Keratinocyte (primary cell): ENCODE data around the gene ZNF610. TPM values are rescaled to one million over a fixed set of nuclear protein-coding genes. Genes with fewer than 3 reads are reported as not detected.

Experiments used
- DNase-seq: peaks from one replicate; pipeline ENCODE4 v3.0.0-alpha.2; 2011; ENCODE audit warnings: low read depth, missing footprints, low spot score
- FAIRE-seq: peaks from 2 replicates; lab custom pipeline; 2011; peaks lifted over from hg19 to GRCh38; lab: Jason Lieb, UNC
- H2AFZ ChIP-seq: 2 replicates; pipeline ENCODE4 v1.6.0; 2012; ENCODE audit warnings: low read length, control low read depth, inconsistent platforms; ENCODE audit not compliant: control insufficient read depth
- H3K27ac ChIP-seq: 2 replicates; pipeline ENCODE4 v1.5.1; 2011; ENCODE audit warnings: low read length; ENCODE audit not compliant: control insufficient read depth, insufficient read depth
- H3K27me3 ChIP-seq: 3 replicates; pipeline ENCODE4 v1.6.0; 2011; ENCODE audit warnings: low read length; ENCODE audit not compliant: control insufficient read depth, insufficient read depth; ENCODE audit errors: extremely low read depth
- H3K36me3 ChIP-seq, 2 experiments: 2 replicates in 1 of 2; 3 replicates in 1 of 2; pipeline ENCODE4 v1.5.1; 2011; ENCODE audit warnings: low read length in 2 of 2, mild to moderate bottlenecking in 1 of 2; ENCODE audit not compliant: control insufficient read depth in 2 of 2, insufficient read depth in 2 of 2; ENCODE audit errors: extremely low read depth in 1 of 2
- H3K4me1 ChIP-seq: 3 replicates; pipeline ENCODE4 v1.5.1; 2011; ENCODE audit warnings: low read length; ENCODE audit not compliant: control insufficient read depth, insufficient read depth; ENCODE audit errors: extremely low read depth
- H3K4me2 ChIP-seq: 3 replicates; pipeline ENCODE4 v1.6.0; 2011; ENCODE audit warnings: low read depth, low read length; ENCODE audit not compliant: control insufficient read depth, insufficient read depth; ENCODE audit errors: extremely low read depth
- H3K4me3 ChIP-seq, 3 experiments: fragments of 200-600 bp in 1 of 3; sonication (generic) in 1 of 3; 2 replicates in 2 of 3; 3 replicates in 1 of 3; pipeline ENCODE4 v1.5.1; 2011 to 2016; ENCODE audit warnings: low read length in 3 of 3, mild to moderate bottlenecking in 3 of 3, control low read depth in 2 of 3, inconsistent platforms in 1 of 3, low read depth in 1 of 3, mixed read lengths in 1 of 3, mixed run types in 1 of 3, moderate library complexity in 1 of 3; ENCODE audit not compliant: control insufficient read depth in 2 of 3, insufficient read depth in 2 of 3; ENCODE audit errors: extremely low read depth in 1 of 3
- H3K79me2 ChIP-seq: 2 replicates; pipeline ENCODE4 v1.6.0; 2012; ENCODE audit warnings: low read length; ENCODE audit not compliant: control insufficient read depth, insufficient read depth
- H3K9ac ChIP-seq: 3 replicates; pipeline ENCODE4 v1.6.0; 2011; ENCODE audit warnings: low read length; ENCODE audit not compliant: control insufficient read depth, insufficient read depth; ENCODE audit errors: extremely low read depth
- H3K9me1 ChIP-seq: 3 replicates; pipeline ENCODE4 v1.6.0; 2011; ENCODE audit warnings: low read length; ENCODE audit not compliant: control insufficient read depth, insufficient read depth; ENCODE audit errors: extremely low read depth
- H3K9me3 ChIP-seq: 2 replicates; pipeline ENCODE4 v1.5.1; 2012; ENCODE audit warnings: low read depth, low read length; ENCODE audit not compliant: control insufficient read depth
- H4K20me1 ChIP-seq: 3 replicates; pipeline ENCODE4 v1.6.0; 2011; ENCODE audit warnings: low read length; ENCODE audit not compliant: control insufficient read depth, insufficient read depth; ENCODE audit errors: extremely low read depth
- CTCF ChIP-seq, 3 experiments: IDR thresholded peaks in 1 of 3; conservative IDR thresholded peaks in 1 of 3; optimal IDR thresholded peaks in 1 of 3; 2 replicates in 2 of 3; 3 replicates in 1 of 3; pipeline versions ENCODE3 to v1.5.1; 2011; ENCODE audit warnings: low read length in 3 of 3, mild to moderate bottlenecking in 3 of 3, moderate library complexity in 2 of 3, control low read depth in 1 of 3, inconsistent platforms in 1 of 3; ENCODE audit not compliant: insufficient read depth in 2 of 3; ENCODE audit errors: extremely low read depth in 1 of 3
- EZH2 ChIP-seq: IDR thresholded peaks from one replicate; pipeline ENCODE4 v1.6.1; 2012; ENCODE audit warnings: inconsistent platforms, mild to moderate bottlenecking, low read length, moderate library complexity
- dilution Hi-C: fragments of 300-500 bp; cut with MboI; formaldehyde crosslinking; loops from one replicate; pipeline ENCODE4 v1.7.0; 2020; ENCODE audit warnings: low sequenced_read_pairs; ENCODE audit not compliant: extremely low pct_ligation_motif_present
- polyA plus RNA-seq, 5 experiments: library from polyadenylated mRNA; depleted of rRNA in 3 of 5; stranded (reverse) in 3 of 5; stranded (forward) in 1 of 5; unstranded in 1 of 5; fragments of >200 nt; gene quantifications; 1 replicate in 1 of 5; 2 replicates in 3 of 5; 3 replicates in 1 of 5; pipeline versions ENCODE4 v1.2.1 to v1.2.3, GENCODE V29; 2011 to 2012; ENCODE audit warnings: missing spikeins in 2 of 5, low read depth in 1 of 5, low replicate concordance in 1 of 5
- small RNA-seq, 3 experiments: library from RNA; depleted of rRNA; stranded (forward); fragments of <200 nt; gene quantifications; one replicate each; pipeline ENCODE3, GENCODE V24; 2012; ENCODE audit warnings: low read depth in 3 of 3, low replicate concordance in 1 of 3; ENCODE audit not compliant: insufficient read length in 3 of 3

ZNF610 gene
- polyA plus RNA-seq, 1 donor (not counting 4 experiments of a cell fraction or from before 2014, with no cell fraction given) = 1.8 TPM

- TF ChIP-seq CTCF (optimal IDR thresholded peaks at IDR 0.05 in 1 of 3, IDR thresholded peaks at IDR 0.05 in 1 of 3, conservative IDR thresholded peaks at IDR 0.05 in 1 of 3; ENCODE audit: extremely low read depth in 1 of 3, insufficient read depth in 2 of 3, low read length in 3 of 3) (no peak), EZH2 (no peak)
- dilution Hi-C loops = no loop called here
- no peak overlapping the region for H3K4me3 ChIP-seq
- H3K27me3 ChIP-seq = no peaks in the 10 kb centered on the region
- H2AFZ ChIP-seq = no peak overlapping the region
- no peak overlapping the region for H3K4me2 ChIP-seq
- no peaks in the 10 kb centered on the region for H3K79me2 ChIP-seq
- DNase-seq (no peak), FAIRE-seq (no peak)
- H3K4me1 ChIP-seq = no peaks in the 10 kb centered on the region
- no peaks in the 10 kb centered on the region for H3K9me1 ChIP-seq
- peaks cover 0 to 14% of the 10 kb centered on the region in 2 experiments for H3K36me3 ChIP-seq
- peaks cover 21% of the 10 kb centered on the region for H3K9me3 ChIP-seq
- no peak overlapping the region for H3K9ac ChIP-seq
- no peak overlapping the region for H3K27ac ChIP-seq
- H4K20me1 ChIP-seq = no peaks in the 10 kb centered on the region
Measured at GRCh38 chr19:52410276-52410675, 74.2 kb downstream of the ZNF610 start.

- H3K27ac ChIP-seq = no peak overlapping the region
- no peak overlapping the region for H3K4me3 ChIP-seq
- H2AFZ ChIP-seq = no peak overlapping the region
- H3K79me2 ChIP-seq = no peaks in the 10 kb centered on the region
- no peaks in the 10 kb centered on the region for H3K27me3 ChIP-seq
- H3K36me3 ChIP-seq = peaks cover 0 to 3% of the 10 kb centered on the region in 2 experiments
- dilution Hi-C loops = no loop called here
- H4K20me1 ChIP-seq = no peaks in the 10 kb centered on the region
- H3K9me1 ChIP-seq = no peaks in the 10 kb centered on the region
- H3K9ac ChIP-seq = no peak overlapping the region
- FAIRE-seq (no peak), DNase-seq (no peak)
- no peaks in the 10 kb centered on the region for H3K4me1 ChIP-seq
- no peak for TF ChIP-seq EZH2
- no peak for TF ChIP-seq CTCF (optimal IDR thresholded peaks at IDR 0.05 in 1 of 3, IDR thresholded peaks at IDR 0.05 in 1 of 3, conservative IDR thresholded peaks at IDR 0.05 in 1 of 3; ENCODE audit: extremely low read depth in 1 of 3, insufficient read depth in 2 of 3, low read length in 3 of 3)
- H3K9me3 ChIP-seq = peaks cover 33% of the 10 kb centered on the region
- H3K4me2 ChIP-seq = no peak overlapping the region
Measured at GRCh38 chr19:52415711-52416110, 79.7 kb downstream of the ZNF610 start.

Small RNA genes lying within 50 kb of the gene (small RNA-seq; reads per million reads assigned to genes)
- gene AC010332.1 = 0 reads per million in 3 experiments

Other genes with a start within 250 kb of the ZNF610 start
- gene ZNF841, start 240.5 kb upstream of the ZNF610 start, polyA plus RNA-seq = 8.3 to 17.8 TPM (median 14.6 TPM) in 3 replicates
- gene ZNF616, start 196.3 kb upstream of the ZNF610 start, polyA plus RNA-seq = 5.6 to 7.6 TPM (median 6.6 TPM) in 3 replicates
- gene ZNF836, start 164.6 kb upstream of the ZNF610 start, polyA plus RNA-seq = 3.3 to 5.0 TPM (median 3.8 TPM) in 3 replicates
- gene PPP2R1A, start 146.2 kb upstream of the ZNF610 start, polyA plus RNA-seq = 130 to 187 TPM (median 179 TPM) in 3 replicates
- 7.5 to 10.6 TPM (median 7.9 TPM) in 3 replicates for gene ZNF766, start 66.7 kb upstream of the ZNF610 start, polyA plus RNA-seq
- 4.9 to 7.5 TPM (median 5.1 TPM) in 3 replicates for gene ZNF480, start 39.1 kb upstream of the ZNF610 start, polyA plus RNA-seq
- gene ZNF880, start 33.7 kb downstream of the ZNF610 start, polyA plus RNA-seq = 18.7 to 23.9 TPM (median 19.6 TPM) in 3 replicates
- gene ZNF528, start 61.6 kb downstream of the ZNF610 start, polyA plus RNA-seq = 11.1 to 24.9 TPM (median 18.6 TPM) in 3 replicates
- 0.05 TPM in 1 of 3 replicates, not detected in the others for gene ZNF534, start 92.9 kb downstream of the ZNF610 start, polyA plus RNA-seq
- 0.44 to 1.1 TPM (median 0.79 TPM) in 3 replicates for gene ZNF578, start 117.3 kb downstream of the ZNF610 start, polyA plus RNA-seq
- gene ZNF808, start 191.4 kb downstream of the ZNF610 start, polyA plus RNA-seq = 5.7 to 6.8 TPM (median 5.8 TPM) in 3 replicates
- 6.0 to 7.2 TPM (median 7.0 TPM) in 3 replicates for gene ZNF701, start 234.0 kb downstream of the ZNF610 start, polyA plus RNA-seq